SU-DHL-6 (cell line): ENCODE measurements around the gene TMEM141.

Experiments used
- CTCF ChIP-seq: fragments of 200-600 bp; sonication (generic); IDR thresholded peaks from one replicate; pipeline ENCODE4 v1.5.1; 2017; ENCODE audit warnings: antibody characterized with exemption, mild to moderate bottlenecking, low read length, moderate library complexity; ENCODE audit not compliant: insufficient read depth, poor library complexity, severe bottlenecking
- EZH2phosphoT487 ChIP-seq: fragments of 200-600 bp; sonication (generic), shearing (Covaris generic); conservative IDR thresholded peaks from 2 replicates; pipeline ENCODE4 v1.6.1; 2018; ENCODE audit warnings: mild to moderate bottlenecking, antibody characterized with exemption, low read length, moderate library complexity, mixed read lengths

- TF ChIP-seq EZH2phosphoT487 (no peak), CTCF (no peak)
These were observed 46.2 kb downstream of the TMEM141 start for GRCh38 chr9:136837146-136837855.
